Tongue (tissue), 2 donors: Measurements from ENCODE around the gene MAP4K5. TPM values are rescaled to one million over a fixed set of nuclear protein-coding genes. Genes with fewer than 3 reads are reported as not detected.
A peak's percentile ranks its signal among the peaks of the same experiment; 100 is the strongest.
"Not testable (repeated sequence)": the region's sequence is repeated elsewhere in the genome, so short reads cannot be mapped to it uniquely, and the experiment has no call there.

Source experiments
- DNase-seq: peaks from one replicate; pipeline ENCODE4 v3.0.0-alpha.2; 2015
- total RNA-seq: library from RNA; depleted of rRNA; stranded (reverse); fragments of >200 nt; gene quantifications from one replicate; pipeline ENCODE4 v1.2.3, GENCODE V29; 2014

The MAP4K5 gene
- total RNA-seq, 1 donor from 2014 or later: 128 TPM

- peak; percentile 72 for DNase-seq
Observed at GRCh38 chr14:50531595-50532501, 521 bp downstream of the MAP4K5 start.

GRCh38 chr14:50530794-50531365 is 1.5 kb downstream of the MAP4K5 start:
- DNase-seq: no peak

DNA sequence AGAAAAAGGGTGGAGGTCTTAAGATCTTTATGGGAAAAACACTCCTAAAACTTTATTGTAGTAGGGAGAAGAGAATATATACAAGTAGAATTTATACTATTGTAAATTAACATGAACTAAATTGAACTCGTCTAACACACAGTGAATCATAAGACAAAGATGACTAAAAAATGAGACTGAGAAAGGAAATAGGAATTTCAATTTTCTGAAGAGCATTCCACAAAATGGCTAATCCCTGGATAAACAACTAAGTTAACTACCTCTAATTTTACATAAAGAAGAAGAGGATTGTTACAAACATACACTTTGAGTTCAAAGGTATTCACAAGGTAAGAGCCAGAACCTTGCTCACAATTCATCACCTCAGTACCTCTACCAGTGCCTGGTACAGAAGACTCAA is 2.0 kb downstream of the MAP4K5 start:
- no peak for DNase-seq

- no peak for DNase-seq
Observed at GRCh38 chr14:50529288-50530179, 2.8 kb downstream of the MAP4K5 start.

DNA sequence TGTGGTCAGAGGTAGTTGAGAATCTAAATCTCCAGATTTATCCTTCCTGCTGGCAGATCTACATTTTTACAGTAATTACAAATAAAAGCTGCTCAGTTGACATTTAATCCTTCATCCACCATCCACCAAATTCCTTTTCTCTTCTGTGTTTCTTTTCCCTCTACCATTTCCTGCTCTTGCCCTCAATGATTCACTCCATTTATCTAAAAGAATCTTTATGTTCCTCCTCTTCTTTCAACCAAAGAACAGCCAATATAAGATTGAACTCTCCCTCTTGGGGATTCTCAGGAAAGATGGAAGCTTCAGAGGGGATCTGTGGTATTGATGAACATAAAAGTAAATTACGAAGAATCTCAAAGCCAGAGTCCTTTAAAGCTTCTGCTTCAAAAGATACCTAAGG is 4.4 kb downstream of the MAP4K5 start:
- no peak for DNase-seq

DNA sequence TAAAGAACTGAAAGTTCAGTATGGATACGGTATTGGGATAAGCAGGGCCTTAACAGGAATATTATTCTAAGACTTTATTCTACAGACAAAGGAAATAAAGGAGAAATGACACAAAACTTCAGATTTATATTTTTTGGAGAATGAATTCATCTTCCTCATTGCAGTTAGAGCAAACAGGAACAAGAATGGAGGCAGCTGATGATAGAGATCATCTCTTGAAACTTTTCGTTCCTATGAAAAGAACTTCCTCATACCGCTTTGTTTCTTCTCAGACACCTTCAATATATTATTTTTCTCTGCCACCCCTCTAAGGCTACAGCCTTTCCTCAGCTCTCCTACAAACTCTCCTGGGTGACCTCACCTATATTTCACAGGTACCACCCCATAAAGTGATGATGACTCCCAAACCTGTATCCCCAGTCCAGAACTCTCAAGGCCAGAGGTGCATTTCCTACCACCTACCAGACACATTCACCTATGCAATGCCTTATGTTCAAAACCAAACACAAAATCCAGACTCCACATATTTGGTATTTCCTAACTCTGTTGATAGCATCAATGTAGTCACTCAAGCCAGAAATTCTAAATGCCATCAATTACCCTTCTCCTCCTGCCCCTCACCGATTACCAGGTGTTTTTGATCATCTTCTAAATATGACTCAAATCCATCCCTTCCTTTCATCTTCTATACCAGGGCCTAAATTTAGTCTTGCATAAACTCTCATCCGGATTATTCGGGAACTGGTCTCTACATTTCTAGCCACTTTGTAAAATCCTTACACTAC is 7.4 kb downstream of the MAP4K5 start:
- DNase-seq: no peak

DNA sequence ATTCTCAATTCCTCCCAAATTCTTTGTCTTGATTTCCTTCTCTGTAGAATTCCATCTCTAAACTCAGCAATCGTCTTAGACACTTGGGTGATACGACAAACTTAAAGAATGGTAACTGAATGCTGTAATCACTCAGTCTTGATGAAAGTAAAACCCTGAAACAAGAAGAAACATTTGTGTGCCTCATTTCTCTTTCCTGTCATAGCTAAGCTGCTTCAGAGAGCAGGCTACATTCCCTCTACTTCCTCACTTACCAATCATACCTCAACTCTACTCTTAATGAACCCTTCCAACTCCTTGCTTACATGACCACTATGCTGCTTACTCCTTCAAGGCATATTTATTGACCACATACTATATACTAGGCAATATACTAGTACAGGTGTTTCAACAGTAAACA is 8.3 kb downstream of the MAP4K5 start:
- no peak for DNase-seq

DNA sequence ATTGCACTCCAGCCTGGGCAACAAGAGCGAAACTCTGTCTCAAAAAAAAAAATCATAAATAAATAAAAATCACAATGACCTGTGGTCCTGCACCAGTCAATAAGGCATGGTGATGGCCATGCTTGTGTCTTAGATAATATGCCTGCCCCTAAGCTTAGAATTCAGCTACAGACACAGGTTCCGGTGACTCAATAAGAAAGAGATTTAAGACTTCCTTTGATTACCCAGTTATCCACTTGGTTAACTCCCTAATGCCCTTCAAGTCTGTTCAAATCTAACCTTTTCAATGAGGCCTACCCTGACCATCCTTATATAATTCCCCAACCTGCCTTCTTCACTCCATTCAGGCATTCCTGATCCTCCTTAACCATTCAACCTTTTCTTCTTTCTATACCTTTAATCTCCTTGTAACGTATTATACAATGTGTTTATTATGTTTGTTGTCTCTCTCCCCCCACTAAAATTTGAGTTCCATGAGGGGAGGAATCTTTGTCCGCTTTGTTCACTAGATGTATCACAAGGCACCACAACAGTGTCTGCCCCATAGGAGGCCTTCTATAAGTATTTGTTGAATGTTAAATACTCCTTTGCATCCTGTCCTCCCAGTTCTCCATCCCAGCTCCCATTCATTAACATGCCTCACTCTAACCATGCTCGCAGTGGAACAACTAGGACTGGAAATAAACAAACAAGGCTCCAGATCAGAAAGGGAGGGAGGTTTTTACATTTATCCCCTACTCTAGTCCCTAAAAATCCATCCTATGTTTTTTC is 8.9 kb downstream of the MAP4K5 start:
- DNase-seq: no peak

- DNase-seq: no peak
Observed at GRCh38 chr14:50521912-50522341, 10.4 kb downstream of the MAP4K5 start.

DNA sequence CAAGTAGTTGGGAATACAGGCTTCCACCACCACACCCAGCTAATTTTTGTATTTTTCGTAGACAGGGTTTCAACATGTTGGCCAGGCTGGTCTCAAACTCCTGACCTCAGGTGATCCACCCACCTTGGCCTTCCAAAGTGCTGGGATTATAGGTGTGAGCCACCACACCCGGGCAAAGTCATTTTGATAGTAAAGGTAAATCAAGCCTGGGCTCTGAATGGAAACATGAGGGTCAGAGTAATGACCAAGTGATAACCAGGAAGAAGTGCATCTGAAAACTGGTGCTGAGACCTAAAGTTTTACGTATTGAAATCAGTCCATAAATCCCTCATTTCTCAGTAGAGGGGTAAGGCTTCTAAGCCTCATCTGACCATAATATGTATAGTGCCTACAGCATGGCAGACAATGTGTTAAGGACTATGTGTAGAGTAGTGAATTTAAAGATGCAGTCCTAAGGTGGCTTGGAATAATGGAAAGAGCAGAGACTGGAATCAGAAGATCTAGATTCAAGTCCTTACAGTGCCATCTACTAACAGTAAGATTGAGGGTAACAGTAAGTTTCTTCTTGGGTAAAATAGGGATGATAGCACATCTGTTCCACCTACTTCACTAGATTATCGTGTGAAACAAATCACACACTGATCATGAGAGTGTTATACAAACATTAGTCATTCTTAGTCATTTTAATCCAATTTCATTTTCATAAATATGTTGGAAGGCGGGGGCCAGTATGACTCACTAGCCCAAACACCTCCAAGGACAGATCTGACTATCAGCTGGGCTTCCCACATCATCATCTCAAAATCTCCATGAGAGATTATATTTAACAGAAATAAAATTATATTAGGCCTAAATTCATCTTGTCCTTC is 11.2 kb downstream of the MAP4K5 start:
- DNase-seq: no peak

DNA sequence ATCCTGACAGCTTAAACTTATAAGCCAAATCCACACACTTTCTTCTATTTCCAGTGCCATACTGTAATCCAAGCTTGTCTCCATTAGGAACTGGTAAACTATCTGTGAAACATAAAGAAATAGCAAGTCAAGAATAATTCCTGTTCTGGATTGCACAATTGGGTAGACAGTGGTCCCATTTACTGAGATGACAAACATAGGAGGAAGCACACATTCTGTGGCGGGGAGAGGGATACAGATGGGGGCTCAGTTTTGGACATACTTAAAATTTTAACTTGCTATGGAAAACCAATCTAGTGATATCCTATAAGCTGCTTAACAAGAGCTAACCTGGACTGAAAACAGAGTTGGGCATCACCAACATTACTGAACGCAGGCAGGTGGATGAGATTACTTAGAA is 16.3 kb downstream of the MAP4K5 start:
- no peak for DNase-seq

DNA sequence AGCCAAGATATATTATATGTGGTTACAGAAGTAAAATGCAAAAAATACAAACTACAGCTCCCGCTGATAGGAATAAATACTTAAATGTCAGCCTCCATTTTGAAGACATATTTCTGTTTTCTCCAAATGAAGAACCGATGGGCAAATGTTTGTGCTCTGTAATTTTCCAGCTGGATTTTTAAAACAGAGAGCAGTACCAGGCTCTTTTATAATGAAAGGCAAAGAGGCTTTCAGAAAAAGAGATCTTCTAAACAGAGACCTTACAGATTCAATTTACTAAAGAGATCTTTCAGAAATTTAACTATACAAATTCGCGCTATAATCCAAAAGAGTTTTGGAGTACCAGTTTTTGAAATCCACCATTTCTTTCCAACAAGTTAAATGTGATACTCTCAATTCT is 19.9 kb downstream of the MAP4K5 start:
- DNase-seq: no peak

DNA sequence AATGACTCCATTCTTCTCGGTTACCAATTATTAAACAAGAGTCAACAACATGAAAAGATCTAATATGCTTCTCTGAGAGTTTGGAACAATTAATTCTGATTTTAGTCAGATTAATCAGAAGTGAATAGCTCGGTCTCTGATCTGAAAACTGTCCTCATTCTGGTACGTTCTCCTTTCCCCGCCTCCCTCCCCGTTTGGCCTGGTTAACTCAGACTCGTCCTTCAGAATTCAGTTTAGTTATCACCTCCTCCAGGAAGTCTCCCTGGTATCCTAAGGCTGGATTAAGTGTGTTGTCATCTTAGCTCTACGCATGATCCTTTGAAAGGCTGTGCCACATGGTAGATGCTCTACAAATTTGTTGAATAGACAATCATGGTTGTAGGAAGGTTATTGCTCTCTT is 22.2 kb downstream of the MAP4K5 start:
- no peak for DNase-seq

- not testable (repeated sequence) for DNase-seq
Observed at GRCh38 chr14:50507078-50507477, 25.3 kb downstream of the MAP4K5 start.

GRCh38 chr14:50501642-50502041 is 30.7 kb downstream of the MAP4K5 start:
- no peak for DNase-seq

DNA sequence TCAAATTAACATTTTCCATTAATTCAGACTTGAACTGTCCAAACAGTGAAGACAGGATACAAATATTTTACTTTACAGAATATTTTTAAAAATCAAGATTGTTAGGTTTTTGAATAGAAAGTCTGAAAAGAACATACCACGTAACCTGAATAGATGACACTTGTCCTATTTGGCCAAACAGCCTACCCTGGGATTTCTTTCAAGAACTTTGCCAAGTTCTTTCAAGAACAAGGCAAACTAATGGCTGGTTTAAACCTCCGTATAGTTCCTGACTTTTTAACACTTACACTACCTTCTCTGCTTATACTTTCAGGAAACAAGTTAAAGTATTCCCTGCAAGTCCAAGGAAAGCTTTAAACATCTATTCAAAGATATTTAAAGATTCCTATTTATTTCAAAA is 35.0 kb downstream of the MAP4K5 start:
- DNase-seq: peak; percentile 9

DNA sequence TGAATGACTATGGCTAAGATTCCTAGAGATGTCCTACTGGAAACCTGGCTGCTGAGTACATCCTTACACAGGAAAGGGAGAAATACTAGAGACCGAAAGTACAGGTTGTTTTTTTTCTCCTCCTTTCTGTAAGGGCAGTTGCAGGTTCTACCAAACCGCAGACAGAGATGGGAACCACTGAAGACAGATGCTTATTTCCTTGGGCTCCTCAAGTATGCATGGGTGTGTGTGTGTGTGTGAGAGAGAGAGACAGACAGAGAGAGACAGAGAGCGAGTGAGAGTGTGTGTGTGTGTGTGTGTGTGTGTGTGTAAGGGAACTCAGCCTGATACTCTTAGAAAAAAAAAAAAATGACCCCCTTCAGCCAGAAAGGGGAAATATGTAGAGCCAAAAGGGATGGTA is 42.5 kb downstream of the MAP4K5 start:
- no peak for DNase-seq

GRCh38 chr14:50488521-50488920 is 43.8 kb downstream of the MAP4K5 start:
- no peak for DNase-seq

GRCh38 chr14:50479041-50479440 is 53.3 kb downstream of the MAP4K5 start:
- no peak for DNase-seq

- DNase-seq: no peak
Observed at GRCh38 chr14:50477760-50478159, 54.6 kb downstream of the MAP4K5 start.
